ENCODE measurements around the gene RAVER1. TPM values are rescaled to one million over a fixed set of nuclear protein-coding genes. Genes with fewer than 3 reads are reported as not detected.

The RAVER1 gene
- total and polyA plus RNA-seq, 10 of the 15 experiments (the other 5 are each of a cell fraction or from before 2014, with no cell fraction given): 0.03 to 87.0 (median 12.1) TPM

- TF ChIP-seq IRF3 (IDR thresholded peaks at IDR 0.05): no peak
- TF ChIP-seq TAF1 (IDR thresholded peaks at IDR 0.05; ENCODE audit: borderline replicate concordance, low read depth, low read length): peak; percentile 62; the same call in 1 of the 2 replicates
- no peak for TF ChIP-seq EGR1 (IDR thresholded peaks at IDR 0.05; ENCODE audit: borderline replicate concordance in 1 of 2, low read depth in 2 of 2, low read length in 2 of 2)
- TF ChIP-seq CBX3 (IDR thresholded peaks at IDR 0.05; ENCODE audit: borderline replicate concordance, low read depth): no peak
- TF ChIP-seq BCLAF1 (IDR thresholded peaks at IDR 0.05): no peak
- peak; percentile 91 for TF ChIP-seq BCL3 (IDR thresholded peaks at IDR 0.05; ENCODE audit: borderline replicate concordance, insufficient read depth, low read depth, low read length, poor library complexity, severe bottlenecking)
- no peak for TF ChIP-seq FOXK2 (IDR thresholded peaks at IDR 0.05)
- TF ChIP-seq EED (IDR thresholded peaks at IDR 0.05; ENCODE audit: low read depth): no peak; the same call in 1 of the 2 replicates
- TF ChIP-seq ATF3 (IDR thresholded peaks at IDR 0.05; ENCODE audit: borderline replicate concordance, extremely low read depth, low read depth, low read length): peak; percentile 95
- TF ChIP-seq WRNIP1 (IDR thresholded peaks at IDR 0.05; ENCODE audit: borderline replicate concordance, low read depth, low read length): no peak
- no peak for TF ChIP-seq ZBTB40 (IDR thresholded peaks at IDR 0.05; ENCODE audit: borderline replicate concordance)
- no peak for TF ChIP-seq E2F4 (IDR thresholded peaks at IDR 0.05; ENCODE audit: low read depth, low read length)
- TF ChIP-seq RAD51 (IDR thresholded peaks at IDR 0.05): peak; percentile 99
- TF ChIP-seq ASH2L (IDR thresholded peaks at IDR 0.05; ENCODE audit: borderline replicate concordance, low read depth): 0 out of 2 replicates have a peak, but pooled peaks have one; percentile 55
- no peak for TF ChIP-seq NFIC (IDR thresholded peaks at IDR 0.05; ENCODE audit: low read depth, low read length)
- no peak for TF ChIP-seq NFXL1 (IDR thresholded peaks at IDR 0.05; ENCODE audit: borderline replicate concordance)
Measured at GRCh38 chr19:10315335-10316214, 17.8 kb downstream of the RAVER1 start, which contains the start of gene FDX2 (continued).

All from GM12878 (cell line).